HG03135 (cell line): ENCODE measurements around the gene ZFP36L2.

Experiments
- ATAC-seq: cut with Tn5 transposase; IDR thresholded peaks from one replicate; pipeline ENCODE4 v1.9.1; 2021; ENCODE audit warnings: mild to moderate bottlenecking, moderate library complexity; ENCODE audit not compliant: unreplicated experiment

Gene ZFP36L2

GRCh38 chr2:43248621-43249020 is 22.2 kb upstream of the ZFP36L2 start:
- ATAC-seq, result no peak

- no peak for ATAC-seq
These were observed 20.2 kb upstream of the ZFP36L2 start for GRCh38 chr2:43246641-43247040.

- ATAC-seq, result no peak
These were observed 15.2 kb upstream of the ZFP36L2 start for GRCh38 chr2:43241558-43241957.

GRCh38 chr2:43240766-43241150 is 14.4 kb upstream of the ZFP36L2 start:
- no peak for ATAC-seq

- no peak for ATAC-seq
These were observed 13.8 kb upstream of the ZFP36L2 start for GRCh38 chr2:43239981-43240765.

GRCh38 chr2:43238813-43239212 is 12.4 kb upstream of the ZFP36L2 start:
- no peak for ATAC-seq

GRCh38 chr2:43238176-43238575 is 11.8 kb upstream of the ZFP36L2 start:
- no peak for ATAC-seq

GRCh38 chr2:43233218-43234212 is 7.1 kb upstream of the ZFP36L2 start:
- no peak for ATAC-seq

GRCh38 chr2:43230951-43231827 is 4.8 kb upstream of the ZFP36L2 start:
- ATAC-seq, result no peak

GRCh38 chr2:43230351-43230885 is 4.0 kb upstream of the ZFP36L2 start:
- no peak for ATAC-seq

GRCh38 chr2:43228756-43229659 is 2.6 kb upstream of the ZFP36L2 start:
- no peak for ATAC-seq

GRCh38 chr2:43228321-43228751 is 1.9 kb upstream of the ZFP36L2 start:
- ATAC-seq, result no peak

- ATAC-seq, result no peak
These were observed 1.4 kb upstream of the ZFP36L2 start for GRCh38 chr2:43227830-43228281.

GRCh38 chr2:43226955-43227829 is 786 bp upstream of the ZFP36L2 start:
- peak; percentile 25 for ATAC-seq

- ATAC-seq, result peak; percentile 25
These were observed 433 bp downstream of the ZFP36L2 start for GRCh38 chr2:43225788-43226557.

GRCh38 chr2:43225093-43225787 is 1.2 kb downstream of the ZFP36L2 start:
- no peak for ATAC-seq

GRCh38 chr2:43224571-43225092 is 1.8 kb downstream of the ZFP36L2 start:
- no peak for ATAC-seq
